Measurements from ENCODE around the gene METAP2. TPM values are rescaled to one million over a fixed set of nuclear protein-coding genes. Genes with fewer than 3 reads are reported as not detected.
"Not testable (repeated sequence)": the region's sequence is repeated elsewhere in the genome, so short reads cannot be mapped to it uniquely, and the experiment has no call there.

The METAP2 gene
- total RNA-seq, 1 donor from 2014 or later: 44.8 TPM

DNA sequence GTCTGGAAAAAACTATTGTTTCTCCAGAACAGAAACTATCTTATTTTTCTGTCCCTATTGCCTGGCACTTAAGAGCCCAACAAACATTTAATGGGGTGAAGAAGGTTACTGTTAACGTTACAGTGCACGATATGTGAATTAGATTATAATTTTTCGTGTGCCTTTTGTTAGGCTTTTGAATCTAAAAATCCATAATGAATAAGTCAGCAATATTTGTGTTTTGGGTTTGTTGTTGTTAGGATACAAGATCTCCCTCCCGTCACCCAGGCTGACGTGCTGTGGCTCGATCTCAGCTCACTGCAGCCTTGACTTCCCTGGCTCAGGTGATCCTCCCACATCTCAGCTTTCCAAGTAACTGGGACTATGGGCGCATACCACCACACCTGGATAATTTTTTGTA lies 7.9 kb downstream of the METAP2 start:
- peak; percentile 33 for DNase-seq (ENCODE audit: low read depth)
- Histone ChIP-seq H3K4me3 (ENCODE audit: low read depth, low read length) (no peak overlapping the region), H3K27me3 (ENCODE audit: control insufficient read depth, insufficient read depth, low read length) (no peaks in the 10 kb centered on the region), H3K36me3 (ENCODE audit: control insufficient read depth, insufficient read depth, low read length) (peaks cover 7% of the 10 kb centered on the region)
- no peak for FAIRE-seq
- TF ChIP-seq CTCF (IDR thresholded peaks at IDR 0.05; ENCODE audit: insufficient read depth, low read length, severe bottlenecking): no peak

GRCh38 chr12:95482564-95482963 lies 8.6 kb downstream of the METAP2 start:
- not testable (repeated sequence) for H3K36me3 ChIP-seq (ENCODE audit: control insufficient read depth, insufficient read depth, low read length); FAIRE-seq; H3K27me3 ChIP-seq (ENCODE audit: control insufficient read depth, insufficient read depth, low read length); DNase-seq (ENCODE audit: low read depth); H3K4me3 ChIP-seq (ENCODE audit: low read depth, low read length)

DNA sequence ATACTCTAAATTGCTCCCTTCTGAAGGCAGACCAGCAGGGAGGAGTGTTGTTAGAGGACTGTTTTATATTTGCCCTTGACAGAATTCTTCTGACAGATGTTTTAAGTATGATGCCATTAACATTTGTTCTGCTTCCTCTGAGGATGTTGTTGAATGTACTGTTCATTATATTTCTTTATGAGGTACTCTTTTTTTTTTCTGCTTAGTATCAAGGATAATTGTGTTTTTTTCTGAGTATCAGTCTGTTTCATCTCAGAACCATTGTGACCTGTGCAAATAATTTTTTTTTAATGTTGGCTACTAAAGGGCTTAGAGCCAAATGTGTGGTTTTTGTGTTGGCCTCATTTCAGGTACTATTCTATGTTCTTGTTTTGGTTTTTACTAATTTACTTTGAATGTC lies 10.6 kb downstream of the METAP2 start:
- DNase-seq (ENCODE audit: low read depth) (no peak), FAIRE-seq (no peak)
- H3K4me3 ChIP-seq (ENCODE audit: low read depth, low read length): no peak overlapping the region
- peaks cover 8% of the 10 kb centered on the region for H3K36me3 ChIP-seq (ENCODE audit: control insufficient read depth, insufficient read depth, low read length)
- H3K27me3 ChIP-seq (ENCODE audit: control insufficient read depth, insufficient read depth, low read length): no peaks in the 10 kb centered on the region
- TF ChIP-seq CTCF (IDR thresholded peaks at IDR 0.05; ENCODE audit: insufficient read depth, low read length, severe bottlenecking): no peak

DNA sequence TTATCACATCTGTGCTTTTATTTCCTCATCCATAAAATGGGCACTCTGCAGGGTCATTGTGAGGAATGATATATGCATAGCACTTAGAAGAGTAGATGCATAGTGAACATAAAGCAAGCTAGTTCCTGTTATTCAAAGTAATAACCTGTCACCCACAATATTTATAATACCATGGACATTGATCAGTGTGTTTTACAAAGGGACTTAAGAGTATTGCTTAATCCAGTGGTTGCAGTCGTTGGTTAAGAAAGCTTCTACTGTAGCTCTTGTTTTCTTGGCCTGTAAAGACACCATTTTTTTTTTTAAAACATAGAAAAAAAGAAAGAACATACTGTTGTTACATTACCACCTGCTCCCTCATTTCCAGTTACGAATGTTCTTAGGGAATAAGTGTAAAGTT lies 13.1 kb downstream of the METAP2 start:
- DNase-seq (ENCODE audit: low read depth) (no peak), FAIRE-seq (no peak)
- no peak for TF ChIP-seq CTCF (IDR thresholded peaks at IDR 0.05; ENCODE audit: insufficient read depth, low read length, severe bottlenecking)

DNA sequence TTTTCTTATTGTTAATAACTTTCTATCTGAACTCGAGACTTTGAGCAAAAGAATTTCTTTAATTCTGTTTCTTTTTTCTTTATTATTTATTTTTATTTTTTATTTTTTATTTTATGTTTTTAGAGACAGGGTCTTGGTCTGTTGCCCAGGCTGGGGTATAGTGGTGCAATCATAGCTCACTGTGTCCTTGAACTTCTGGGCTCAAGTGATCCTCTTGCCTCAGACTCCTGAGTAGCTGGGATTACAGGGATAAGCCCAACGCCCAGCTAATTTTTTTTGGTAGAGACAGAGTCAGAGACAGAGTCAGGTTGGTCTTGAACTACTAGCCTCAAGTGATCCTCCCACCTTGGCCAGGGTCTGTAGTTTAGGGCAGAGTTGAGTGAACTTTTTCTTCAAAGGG lies 18.5 kb downstream of the METAP2 start:
- H3K4me3 ChIP-seq (ENCODE audit: low read depth, low read length): no peak overlapping the region
- H3K27me3 ChIP-seq (ENCODE audit: control insufficient read depth, insufficient read depth, low read length): no peaks in the 10 kb centered on the region
- no peak for DNase-seq (ENCODE audit: low read depth)
- peaks cover 3% of the 10 kb centered on the region for H3K36me3 ChIP-seq (ENCODE audit: control insufficient read depth, insufficient read depth, low read length)
- no peak for TF ChIP-seq CTCF (IDR thresholded peaks at IDR 0.05; ENCODE audit: insufficient read depth, low read length, severe bottlenecking)
- FAIRE-seq: no peak

More for the DNA sequence above, 13.1 kb downstream of the METAP2 start:
- Histone ChIP-seq H3K27me3 (ENCODE audit: control insufficient read depth, insufficient read depth, low read length) (no peaks in the 10 kb centered on the region), H3K36me3 (ENCODE audit: control insufficient read depth, insufficient read depth, low read length) (peaks cover 10% of the 10 kb centered on the region), H3K4me3 (ENCODE audit: low read depth, low read length) (no peak overlapping the region)

GRCh38 chr12:95494888-95495287 lies 20.9 kb downstream of the METAP2 start:
- DNase-seq (ENCODE audit: low read depth): no peak
- Histone ChIP-seq H3K4me3 (ENCODE audit: low read depth, low read length) (no peak overlapping the region), H3K27me3 (ENCODE audit: control insufficient read depth, insufficient read depth, low read length) (no peaks in the 10 kb centered on the region), H3K36me3 (ENCODE audit: control insufficient read depth, insufficient read depth, low read length) (peaks cover 7% of the 10 kb centered on the region)
- FAIRE-seq: no peak
- TF ChIP-seq CTCF (IDR thresholded peaks at IDR 0.05; ENCODE audit: insufficient read depth, low read length, severe bottlenecking): no peak

Measured in bronchial epithelial cell (primary cell).